Muscle layer of duodenum (tissue), 2 donors: ENCODE data around the gene CDK5.
"Not testable (repeated sequence)": the region's sequence is repeated elsewhere in the genome, so short reads cannot be mapped to it uniquely, and the experiment has no call there.

Experiments
- H3K27ac ChIP-seq: one replicate; pipeline ENCODE4 v1.7.0; 2013; ENCODE audit warnings: mild to moderate bottlenecking, low read length
- H3K27me3 ChIP-seq: one replicate; pipeline ENCODE4 v1.7.0; 2013; ENCODE audit warnings: low read depth, mild to moderate bottlenecking, control low read depth, low read length
- H3K36me3 ChIP-seq, 2 donors: one replicate each; pipeline ENCODE4 v1.7.0; 2013; ENCODE audit warnings: low read length in 2 of 2, control low read depth in 1 of 2, mild to moderate bottlenecking in 1 of 2; ENCODE audit not compliant: insufficient read depth in 2 of 2, control insufficient read depth in 1 of 2
- H3K4me1 ChIP-seq, 2 donors: one replicate each; pipeline ENCODE4 v1.7.0; 2013; ENCODE audit warnings: low read length in 2 of 2, mild to moderate bottlenecking in 2 of 2, control low read depth in 1 of 2, moderate library complexity in 1 of 2; ENCODE audit not compliant: insufficient read depth in 2 of 2, control insufficient read depth in 1 of 2
- H3K4me3 ChIP-seq, 2 donors: one replicate each; pipeline ENCODE4 v1.7.0; 2013; ENCODE audit warnings: low read length in 2 of 2, low read depth in 1 of 2, mild to moderate bottlenecking in 1 of 2
- H3K9me3 ChIP-seq, 2 donors: one replicate each; pipeline ENCODE4 v1.7.0; 2013; ENCODE audit warnings: low read length in 2 of 2, control low read depth in 1 of 2, mild to moderate bottlenecking in 1 of 2; ENCODE audit not compliant: control insufficient read depth in 1 of 2
- donor health status: healthy.

CDK5 gene

DNA sequence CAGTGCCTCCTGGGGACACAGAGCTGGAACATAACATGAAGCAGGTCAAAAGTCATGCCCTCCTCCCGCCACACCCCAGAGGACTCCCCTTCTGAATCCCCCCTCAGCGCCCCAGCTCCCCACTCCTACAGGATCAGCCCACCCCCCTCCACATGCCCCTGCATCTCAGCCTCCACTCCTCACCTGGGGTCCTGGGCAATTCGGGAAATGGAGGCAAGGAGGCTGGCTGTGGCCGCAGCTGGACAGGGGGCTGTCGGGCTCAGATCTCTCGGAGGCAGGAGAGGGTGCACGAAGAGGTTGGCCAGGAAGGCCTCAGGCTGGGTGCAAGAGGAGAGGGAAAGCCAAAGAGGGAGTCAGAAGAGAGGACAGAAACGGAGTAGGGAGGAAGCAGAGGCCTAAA lies 41.2 kb downstream of the CDK5 start:
- Histone ChIP-seq H3K9me3 (no peaks in the 10 kb centered on the region), H3K27ac (no peak overlapping the region), H3K36me3 (no peaks in the 10 kb centered on the region), H3K27me3 (peaks cover 25% of the 10 kb centered on the region), H3K4me3 (no peak overlapping the region), H3K4me1 (peaks cover 6 to 26% of the 10 kb centered on the region in 2 donors)

DNA sequence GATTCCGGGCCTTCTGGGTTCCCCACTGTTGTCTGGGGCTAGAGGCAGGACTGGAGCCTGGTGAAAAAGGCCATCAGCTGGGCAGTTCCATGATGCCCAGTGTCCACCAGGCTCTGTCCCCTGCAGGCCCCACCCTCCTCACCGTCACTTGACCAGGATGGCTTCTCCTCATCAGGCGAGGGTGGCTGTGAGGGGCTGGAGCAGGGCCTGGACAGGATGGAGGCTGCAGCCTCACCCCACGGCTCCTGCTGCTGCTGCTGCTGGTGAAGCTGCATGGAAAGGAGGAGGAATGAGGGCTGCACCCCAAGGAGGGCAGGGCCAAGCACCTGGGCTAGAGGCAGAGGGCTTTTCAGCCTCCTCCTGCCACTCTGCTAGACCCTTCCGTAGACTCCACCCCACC lies 41.7 kb downstream of the CDK5 start:
- no peaks in the 10 kb centered on the region for H3K9me3 ChIP-seq
- H3K27me3 ChIP-seq: peaks cover 25% of the 10 kb centered on the region
- H3K4me3 ChIP-seq: no peak overlapping the region
- H3K4me1 ChIP-seq: peaks cover 6 to 26% of the 10 kb centered on the region in 2 donors
- H3K36me3 ChIP-seq: no peaks in the 10 kb centered on the region
- no peak overlapping the region for H3K27ac ChIP-seq

DNA sequence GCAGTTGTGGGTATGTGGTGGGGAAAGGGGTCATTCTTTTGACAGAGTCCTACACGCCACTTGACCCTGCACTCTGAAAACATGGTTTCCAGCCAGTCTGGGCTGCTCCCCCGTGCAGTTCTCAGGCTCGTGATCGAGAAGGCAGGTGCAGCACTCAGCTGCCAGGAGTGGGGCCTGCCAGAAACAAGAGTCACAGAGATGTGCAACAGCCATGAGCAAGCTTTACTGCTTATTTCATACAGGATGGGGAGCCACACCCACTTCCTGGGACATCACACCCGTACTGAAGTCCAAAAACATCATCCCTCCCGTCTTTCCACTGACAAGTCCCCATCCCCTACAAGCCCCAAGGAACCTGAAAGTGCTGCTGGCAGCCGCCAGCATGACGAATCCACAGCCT lies 42.7 kb downstream of the CDK5 start:
- Histone ChIP-seq H3K36me3 (no peaks in the 10 kb centered on the region), H3K27ac (no peak overlapping the region), H3K9me3 (no peaks in the 10 kb centered on the region), H3K4me3 (no peak overlapping the region), H3K4me1 (peaks cover 6 to 34% of the 10 kb centered on the region in 2 donors), H3K27me3 (peaks cover 20% of the 10 kb centered on the region)

DNA sequence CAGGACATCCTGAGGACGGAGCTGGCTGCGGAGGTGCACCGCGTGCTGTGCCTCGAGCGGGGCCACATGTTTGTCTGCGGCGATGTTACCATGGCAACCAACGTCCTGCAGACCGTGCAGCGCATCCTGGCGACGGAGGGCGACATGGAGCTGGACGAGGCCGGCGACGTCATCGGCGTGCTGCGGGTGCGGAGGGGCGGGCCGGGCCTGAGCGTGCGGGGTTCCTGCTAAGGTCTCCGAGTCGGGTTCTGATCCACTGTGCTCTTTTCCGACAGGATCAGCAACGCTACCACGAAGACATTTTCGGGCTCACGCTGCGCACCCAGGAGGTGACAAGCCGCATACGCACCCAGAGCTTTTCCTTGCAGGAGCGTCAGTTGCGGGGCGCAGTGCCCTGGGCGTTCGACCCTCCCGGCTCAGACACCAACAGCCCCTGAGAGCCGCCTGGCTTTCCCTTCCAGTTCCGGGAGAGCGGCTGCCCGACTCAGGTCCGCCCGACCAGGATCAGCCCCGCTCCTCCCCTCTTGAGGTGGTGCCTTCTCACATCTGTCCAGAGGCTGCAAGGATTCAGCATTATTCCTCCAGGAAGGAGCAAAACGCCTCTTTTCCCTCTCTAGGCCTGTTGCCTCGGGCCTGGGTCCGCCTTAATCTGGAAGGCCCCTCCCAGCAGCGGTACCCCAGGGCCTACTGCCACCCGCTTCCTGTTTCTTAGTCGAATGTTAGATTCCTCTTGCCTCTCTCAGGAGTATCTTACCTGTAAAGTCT lies 43.8 kb downstream of the CDK5 start:
- Histone ChIP-seq H3K27me3 (peaks cover 10% of the 10 kb centered on the region), H3K4me3 (peak overlapping the region; percentile 26 to 62), H3K36me3 (no peaks in the 10 kb centered on the region), H3K4me1 (peaks cover 6 to 35% of the 10 kb centered on the region in 2 donors), H3K9me3 (no peaks in the 10 kb centered on the region), H3K27ac (no peak overlapping the region)

DNA sequence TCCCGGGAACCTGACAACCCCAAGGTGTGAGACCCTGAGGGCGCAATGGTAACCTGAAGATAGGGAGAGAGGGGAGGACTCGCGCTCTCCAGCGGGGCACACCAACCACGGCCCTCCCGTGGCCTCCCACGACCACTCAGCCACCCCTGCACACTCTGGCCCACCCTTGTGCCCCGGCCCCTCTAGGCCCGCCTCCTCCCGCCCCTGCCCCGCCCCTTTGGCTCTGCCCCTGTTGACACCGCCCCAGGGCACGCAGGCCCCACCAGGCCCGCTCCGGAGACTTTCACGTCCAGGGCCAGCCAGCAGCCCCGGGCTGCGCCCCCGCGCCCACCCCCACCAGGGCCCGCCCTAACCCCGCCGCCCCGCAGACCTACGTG lies 44.4 kb downstream of the CDK5 start:
- H3K36me3 ChIP-seq: no peaks in the 10 kb centered on the region
- no peak overlapping the region for H3K27ac ChIP-seq
- peaks cover 10% of the 10 kb centered on the region for H3K27me3 ChIP-seq
- H3K4me3 ChIP-seq: peak overlapping the region in 1 of 2 donors; percentile 62
- H3K4me1 ChIP-seq: peaks cover 6 to 36% of the 10 kb centered on the region in 2 donors
- no peaks in the 10 kb centered on the region for H3K9me3 ChIP-seq

DNA sequence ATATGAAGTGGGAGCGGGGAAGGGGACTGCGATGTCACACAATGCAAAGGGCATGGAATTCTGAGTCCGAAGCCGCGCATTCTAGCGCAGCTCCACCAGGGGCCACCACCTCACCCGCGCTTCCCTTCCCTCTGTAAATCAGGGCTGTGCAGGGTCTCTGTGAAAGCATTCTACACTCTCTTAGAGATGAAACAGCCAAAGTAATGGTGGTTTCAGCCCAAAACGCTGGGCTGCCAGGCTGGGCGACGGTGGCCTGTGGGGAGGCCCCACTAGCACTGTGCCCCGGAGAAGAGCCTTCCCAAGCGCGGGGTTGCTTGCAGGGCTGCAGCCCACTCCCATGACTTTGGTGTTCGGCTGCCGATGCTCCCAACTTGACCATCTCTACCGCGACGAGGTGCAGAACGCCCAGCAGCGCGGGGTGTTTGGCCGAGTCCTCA lies 44.8 kb downstream of the CDK5 start:
- peak overlapping the region in 1 of 2 donors; percentile 62 for H3K4me3 ChIP-seq
- H3K9me3 ChIP-seq: no peaks in the 10 kb centered on the region
- no peak overlapping the region for H3K27ac ChIP-seq
- peaks cover 6 to 34% of the 10 kb centered on the region in 2 donors for H3K4me1 ChIP-seq
- no peaks in the 10 kb centered on the region for H3K36me3 ChIP-seq
- H3K27me3 ChIP-seq: peaks cover 10% of the 10 kb centered on the region

DNA sequence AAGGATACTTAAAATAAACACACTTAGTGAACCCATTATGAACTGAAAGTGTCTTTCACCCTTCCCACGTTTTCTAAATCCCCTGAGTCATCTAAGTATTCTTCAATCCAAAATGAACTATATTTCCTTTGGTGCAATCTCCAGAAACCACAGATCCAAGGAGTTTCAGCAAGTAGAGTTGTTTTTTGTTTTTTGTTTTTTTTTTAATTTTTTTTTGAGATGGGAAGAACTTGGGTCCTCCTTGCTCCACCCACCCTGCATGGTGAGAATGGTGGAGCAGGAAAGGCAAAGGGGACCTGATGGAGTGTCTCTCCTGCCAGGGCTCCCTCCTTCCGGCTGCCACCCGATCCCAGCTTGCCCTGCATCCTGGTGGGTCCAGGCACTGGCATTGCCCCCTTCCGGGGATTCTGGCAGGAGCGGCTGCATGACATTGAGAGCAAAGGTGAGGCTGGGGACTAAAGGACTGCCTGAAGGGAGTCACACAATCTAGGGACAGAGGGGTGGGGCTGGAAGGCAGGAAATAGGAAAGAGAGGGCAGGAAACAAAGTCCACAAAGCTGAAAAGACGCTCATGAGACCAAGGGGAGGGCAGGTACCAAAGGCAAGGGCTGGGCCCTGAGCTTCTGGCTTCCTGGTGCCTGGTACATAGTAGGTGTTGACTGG lies 45.5 kb downstream of the CDK5 start:
- peaks cover 10% of the 10 kb centered on the region for H3K27me3 ChIP-seq
- no peak overlapping the region for H3K27ac ChIP-seq
- H3K36me3 ChIP-seq: no peaks in the 10 kb centered on the region
- no peak overlapping the region for H3K4me3 ChIP-seq
- peaks cover 6 to 32% of the 10 kb centered on the region in 2 donors for H3K4me1 ChIP-seq
- no peaks in the 10 kb centered on the region for H3K9me3 ChIP-seq

DNA sequence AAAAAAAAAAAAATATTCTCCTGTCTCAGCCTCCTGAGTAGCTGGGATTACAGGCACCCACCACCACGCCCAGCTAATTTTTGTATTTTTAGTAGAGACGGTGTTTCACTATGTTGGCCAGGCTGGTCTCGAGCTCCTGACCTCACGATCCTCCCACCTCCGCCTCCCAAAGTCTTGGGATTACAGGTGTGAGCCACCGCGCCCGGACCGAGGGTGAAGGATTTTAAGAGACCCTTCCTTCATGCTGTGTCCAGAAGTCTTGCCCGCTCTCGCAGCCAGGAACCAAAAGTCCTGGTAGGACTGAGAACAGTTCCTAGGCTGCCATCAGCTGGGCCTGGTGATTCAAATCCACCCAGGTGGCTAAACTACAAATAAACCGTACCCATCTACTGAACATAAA lies 46.1 kb downstream of the CDK5 start:
- peaks cover 6 to 34% of the 10 kb centered on the region in 2 donors for H3K4me1 ChIP-seq
- H3K27ac ChIP-seq, H3K9me3 ChIP-seq, H3K36me3 ChIP-seq, H3K4me3 ChIP-seq, H3K27me3 ChIP-seq: not testable (repeated sequence)

DNA sequence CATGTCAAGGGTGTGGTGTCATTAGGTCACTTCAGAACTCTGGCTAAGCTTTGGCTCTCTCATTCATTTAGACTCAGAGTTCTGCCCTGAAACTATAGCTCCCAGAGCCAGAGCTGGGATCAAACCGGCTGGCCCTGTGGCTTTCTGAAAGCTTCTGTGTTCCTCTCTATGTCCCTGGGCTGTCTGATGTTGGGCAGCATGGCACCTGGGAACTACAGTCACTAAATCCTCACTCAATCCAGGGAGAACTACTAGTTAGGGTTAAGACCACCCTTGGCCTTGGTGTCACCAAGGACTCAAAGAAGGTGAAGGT lies 46.6 kb downstream of the CDK5 start:
- H3K27ac ChIP-seq: no peak overlapping the region
- no peak overlapping the region for H3K4me3 ChIP-seq
- H3K27me3 ChIP-seq: peaks cover 10% of the 10 kb centered on the region
- H3K4me1 ChIP-seq: peaks cover 6 to 36% of the 10 kb centered on the region in 2 donors
- no peaks in the 10 kb centered on the region for H3K9me3 ChIP-seq
- no peaks in the 10 kb centered on the region for H3K36me3 ChIP-seq

DNA sequence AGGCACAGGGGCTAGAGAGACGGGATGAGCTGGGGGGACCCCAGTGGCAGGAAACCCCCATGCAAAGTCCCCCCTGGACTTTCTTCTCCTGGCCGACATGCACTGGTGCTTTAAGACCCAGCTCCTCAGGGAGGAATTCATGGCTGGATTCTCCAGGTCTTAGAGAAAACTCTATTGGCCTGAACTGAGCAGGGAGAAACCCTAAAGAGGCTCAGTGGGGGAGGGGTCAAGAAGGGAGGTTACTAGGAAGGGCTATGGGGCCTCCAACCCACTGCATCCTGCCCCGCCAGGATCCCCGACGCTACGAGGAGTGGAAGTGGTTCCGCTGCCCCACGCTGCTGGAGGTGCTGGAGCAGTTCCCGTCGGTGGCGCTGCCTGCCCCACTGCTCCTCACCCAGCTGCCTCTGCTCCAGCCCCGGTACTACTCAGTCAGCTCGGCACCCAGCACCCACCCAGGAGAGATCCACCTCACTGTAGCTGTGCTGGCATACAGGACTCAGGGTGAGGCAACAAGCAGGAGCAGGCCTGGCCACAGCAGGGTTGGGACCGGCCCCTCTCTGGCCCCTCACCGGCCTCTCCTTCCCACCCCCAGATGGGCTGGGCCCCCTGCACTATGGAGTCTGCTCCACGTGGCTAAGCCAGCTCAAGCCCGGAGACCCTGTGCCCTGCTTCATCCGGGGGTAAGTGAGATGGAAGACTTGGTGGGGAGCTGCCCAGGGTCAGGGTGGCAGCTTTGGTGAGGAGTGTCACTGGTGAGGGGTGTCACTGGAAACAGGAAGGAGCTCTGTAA lies 47.2 kb downstream of the CDK5 start:
- Histone ChIP-seq H3K4me1 (peaks cover 6 to 36% of the 10 kb centered on the region in 2 donors), H3K9me3 (no peaks in the 10 kb centered on the region), H3K36me3 (no peaks in the 10 kb centered on the region), H3K4me3 (no peak overlapping the region), H3K27me3 (peaks cover 7% of the 10 kb centered on the region), H3K27ac (no peak overlapping the region)

DNA sequence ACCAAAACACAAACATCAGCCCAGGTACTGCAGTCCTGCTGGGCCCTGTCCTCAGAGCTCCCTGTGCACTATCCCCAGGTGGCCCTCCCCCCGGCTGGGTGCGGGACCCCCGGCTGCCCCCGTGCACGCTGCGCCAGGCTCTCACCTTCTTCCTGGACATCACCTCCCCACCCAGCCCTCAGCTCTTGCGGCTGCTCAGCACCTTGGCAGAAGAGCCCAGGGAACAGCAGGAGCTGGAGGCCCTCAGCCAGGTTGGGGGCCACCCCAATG lies 47.7 kb downstream of the CDK5 start:
- Histone ChIP-seq H3K4me3 (no peak overlapping the region), H3K27me3 (peaks cover 5% of the 10 kb centered on the region), H3K9me3 (no peaks in the 10 kb centered on the region), H3K4me1 (peaks cover 6 to 36% of the 10 kb centered on the region in 2 donors), H3K27ac (no peak overlapping the region), H3K36me3 (no peaks in the 10 kb centered on the region)
